GM19468 (cell line): ENCODE data around the gene MTLN.
A peak's percentile ranks its signal among the peaks of the same experiment; 100 is the strongest.
"Not testable (repeated sequence)": the region's sequence is repeated elsewhere in the genome, so short reads cannot be mapped to it uniquely, and the experiment has no call there.

Experiments used
- ATAC-seq: cut with Tn5 transposase; IDR thresholded peaks from one replicate; pipeline ENCODE4 v1.9.1; 2021; ENCODE audit warnings: mild to moderate bottlenecking, moderate library complexity, moderate number of reproducible peaks; ENCODE audit not compliant: unreplicated experiment; ENCODE audit errors: extremely low read depth

Gene MTLN

GRCh38 chr2:110211938-110212858 is at the start of gene MTLN:
MTLN (minus strand) TSS chr2:110212547; CDS start chr2:110212525, 22 bp downstream.
- peak; percentile 66 for ATAC-seq

- not testable (repeated sequence) for ATAC-seq
Measured at GRCh38 chr2:110261910-110262309, 49.6 kb upstream of the MTLN start.

- ATAC-seq: not testable (repeated sequence)
Measured at GRCh38 chr2:110248081-110248795, 35.9 kb upstream of the MTLN start.

GRCh38 chr2:110245488-110246435 is 33.4 kb upstream of the MTLN start:
- not testable (repeated sequence) for ATAC-seq

GRCh38 chr2:110243283-110243682 is 30.9 kb upstream of the MTLN start:
- ATAC-seq: not testable (repeated sequence)

GRCh38 chr2:110234514-110234913 is 22.2 kb upstream of the MTLN start:
- not testable (repeated sequence) for ATAC-seq

GRCh38 chr2:110229886-110230285 is 17.5 kb upstream of the MTLN start:
- not testable (repeated sequence) for ATAC-seq

GRCh38 chr2:110222626-110223025 is 10.3 kb upstream of the MTLN start:
- ATAC-seq: not testable (repeated sequence)

- ATAC-seq: no peak
Measured at GRCh38 chr2:110221938-110222337, 9.6 kb upstream of the MTLN start.

GRCh38 chr2:110220190-110220564 is 7.8 kb upstream of the MTLN start:
- ATAC-seq: no peak

- ATAC-seq: no peak
Measured at GRCh38 chr2:110219496-110220189, 7.3 kb upstream of the MTLN start.

- ATAC-seq: not testable (repeated sequence)
Measured at GRCh38 chr2:110218889-110219288, 6.5 kb upstream of the MTLN start.

- no peak for ATAC-seq
Measured at GRCh38 chr2:110216803-110217202, 4.5 kb upstream of the MTLN start.

- no peak for ATAC-seq
Measured at GRCh38 chr2:110216199-110216598, 3.9 kb upstream of the MTLN start.

- ATAC-seq: no peak
Measured at GRCh38 chr2:110215566-110216158, 3.3 kb upstream of the MTLN start.

GRCh38 chr2:110215091-110215490 is 2.7 kb upstream of the MTLN start:
- ATAC-seq: no peak

- ATAC-seq: not testable (repeated sequence)
Measured at GRCh38 chr2:110213522-110213921, 1.2 kb upstream of the MTLN start.

GRCh38 chr2:110205660-110206455 is 6.5 kb downstream of the MTLN start:
- no peak for ATAC-seq
